ENCODE data around the gene SRMS. TPM values are rescaled to one million over a fixed set of nuclear protein-coding genes. Genes with fewer than 3 reads are reported as not detected.

The SRMS gene
- total RNA-seq, 4 donors from 2014 or later: not detected

DNA sequence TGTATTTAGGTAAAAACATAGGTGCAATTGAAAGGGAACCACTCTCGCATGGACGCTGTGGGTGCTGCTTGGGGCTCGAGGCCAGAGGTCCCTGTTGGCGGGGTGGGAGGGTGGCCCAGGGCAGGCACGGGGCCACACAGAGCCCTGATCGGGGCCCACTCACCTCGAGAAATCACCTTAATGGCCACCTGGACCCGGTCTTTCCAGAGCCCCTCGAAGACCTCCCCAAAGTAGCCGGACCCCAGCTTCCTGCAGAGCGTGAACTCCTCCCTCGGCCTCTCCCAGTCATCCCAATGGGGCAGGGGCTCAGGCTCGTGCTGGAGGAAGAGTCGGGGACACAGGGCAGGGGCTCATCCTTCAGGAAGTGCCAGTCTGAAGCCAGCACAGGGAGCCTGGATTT, 14.2 kb downstream of the SRMS start:
- Histone ChIP-seq H3K27ac (no peak overlapping the region), H3K27me3 (peaks cover 0 to 26% of the 10 kb centered on the region in 2 donors), H3K4me3 (no peak overlapping the region), H3K36me3 (no peaks in the 10 kb centered on the region), H3K9me3 (no peaks in the 10 kb centered on the region), H3K4me1 (peaks cover 0 to 51% (median 10%) of the 10 kb centered on the region in 4 donors)
- TF ChIP-seq, protein P1, sequence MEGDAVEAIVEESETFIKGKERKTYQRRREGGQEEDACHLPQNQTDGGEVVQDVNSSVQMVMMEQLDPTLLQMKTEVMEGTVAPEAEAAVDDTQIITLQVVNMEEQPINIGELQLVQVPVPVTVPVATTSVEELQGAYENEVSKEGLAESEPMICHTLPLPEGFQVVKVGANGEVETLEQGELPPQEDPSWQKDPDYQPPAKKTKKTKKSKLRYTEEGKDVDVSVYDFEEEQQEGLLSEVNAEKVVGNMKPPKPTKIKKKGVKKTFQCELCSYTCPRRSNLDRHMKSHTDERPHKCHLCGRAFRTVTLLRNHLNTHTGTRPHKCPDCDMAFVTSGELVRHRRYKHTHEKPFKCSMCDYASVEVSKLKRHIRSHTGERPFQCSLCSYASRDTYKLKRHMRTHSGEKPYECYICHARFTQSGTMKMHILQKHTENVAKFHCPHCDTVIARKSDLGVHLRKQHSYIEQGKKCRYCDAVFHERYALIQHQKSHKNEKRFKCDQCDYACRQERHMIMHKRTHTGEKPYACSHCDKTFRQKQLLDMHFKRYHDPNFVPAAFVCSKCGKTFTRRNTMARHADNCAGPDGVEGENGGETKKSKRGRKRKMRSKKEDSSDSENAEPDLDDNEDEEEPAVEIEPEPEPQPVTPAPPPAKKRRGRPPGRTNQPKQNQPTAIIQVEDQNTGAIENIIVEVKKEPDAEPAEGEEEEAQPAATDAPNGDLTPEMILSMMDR (IDR thresholded peaks at IDR 0.05): no peak
- TF ChIP-seq EP300 (IDR thresholded peaks at IDR 0.05): no peak
- TF ChIP-seq POLR2A (IDR thresholded peaks at IDR 0.05): no peak
- no peak for DNase-seq (ENCODE audit: low spot score in 2 of 2)
- WGBS, 2 donors: 66 to 77% methylated on average over 13 to 14 of the region's 14 CpGs

DNA sequence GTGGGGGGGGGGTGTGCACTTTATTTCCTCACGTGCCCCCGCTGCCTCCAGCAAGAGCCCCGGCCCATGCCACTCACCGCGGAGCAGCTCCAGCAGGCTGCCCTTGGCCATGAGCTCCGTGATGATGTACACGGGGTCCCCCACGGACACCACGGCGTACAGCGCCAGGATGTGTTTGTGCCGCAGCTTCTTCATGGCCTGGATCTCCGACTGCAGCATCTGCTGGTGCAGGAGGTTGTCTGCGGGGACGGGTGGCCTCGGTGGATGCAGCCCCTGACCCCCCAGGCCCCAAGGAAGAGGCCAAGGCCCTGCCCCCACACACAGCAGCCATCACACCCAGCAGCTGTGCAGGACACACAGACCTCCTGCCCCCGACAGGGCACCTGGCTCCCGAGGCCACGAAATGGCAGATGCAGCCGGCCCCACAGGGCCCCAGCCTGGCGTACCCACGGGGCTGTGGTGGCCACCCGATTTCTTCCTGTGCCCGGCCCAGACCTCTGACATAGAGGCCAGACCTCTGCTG, 15.0 kb downstream of the SRMS start:
- Histone ChIP-seq H3K4me1 (peaks cover 0 to 42% (median 7%) of the 10 kb centered on the region in 4 donors), H3K27ac (no peak overlapping the region), H3K27me3 (peaks cover 0 to 26% of the 10 kb centered on the region in 2 donors), H3K4me3 (no peak overlapping the region), H3K9me3 (no peaks in the 10 kb centered on the region), H3K36me3 (no peaks in the 10 kb centered on the region)
- 71 to 74% methylated on average over 17 to 24 of the region's 24 CpGs for WGBS, 2 donors
- TF ChIP-seq EP300 (IDR thresholded peaks at IDR 0.05) (no peak), POLR2A (IDR thresholded peaks at IDR 0.05) (no peak)
- TF ChIP-seq, protein P1 (IDR thresholded peaks at IDR 0.05): no peak
- DNase-seq (ENCODE audit: low spot score in 2 of 2): no peak

DNA sequence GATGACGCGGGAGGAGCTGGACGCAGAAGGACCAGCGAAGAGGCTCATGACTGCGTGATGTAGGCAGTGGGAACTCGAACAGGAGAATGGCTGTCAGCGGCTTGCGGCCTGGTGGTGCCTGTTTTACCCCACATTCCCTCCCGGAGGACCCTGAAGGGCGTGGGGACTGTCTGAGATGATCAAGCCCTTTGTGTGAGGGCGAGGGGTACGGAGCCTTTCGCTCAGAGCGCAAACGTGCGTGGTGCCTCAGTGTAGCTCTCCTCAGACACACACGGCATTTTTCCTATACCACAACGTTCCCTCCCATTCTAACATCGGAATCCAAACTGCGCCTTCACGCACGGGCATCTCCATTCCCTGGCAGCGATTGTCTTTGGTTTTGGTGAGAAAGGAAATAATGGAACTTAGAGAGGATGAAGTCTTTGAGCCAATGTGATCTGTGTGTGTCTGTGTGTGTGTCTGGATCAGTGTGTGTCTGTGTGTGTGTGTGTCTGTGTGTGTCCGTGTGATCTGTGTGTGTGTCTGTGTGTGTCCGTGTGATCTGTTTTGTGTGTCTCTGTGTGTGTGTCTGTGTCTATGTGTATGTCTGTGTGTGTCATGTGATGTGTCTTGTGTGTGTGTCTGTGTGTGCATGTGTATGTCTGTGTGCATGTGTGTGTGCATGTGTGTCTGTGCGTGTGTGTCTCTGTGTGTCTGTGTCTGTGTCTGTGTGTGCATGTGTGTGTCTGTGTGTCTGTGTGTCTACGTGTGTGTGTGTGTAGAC, 15.7 kb downstream of the SRMS start:
- Histone ChIP-seq H3K36me3 (no peaks in the 10 kb centered on the region), H3K27ac (no peak overlapping the region), H3K9me3 (no peaks in the 10 kb centered on the region), H3K27me3 (peaks cover 0 to 23% of the 10 kb centered on the region in 2 donors), H3K4me1 (peaks cover 0 to 36% (median 4%) of the 10 kb centered on the region in 4 donors), H3K4me3 (no peak overlapping the region)
- DNase-seq (ENCODE audit: low spot score in 2 of 2): no peak
- 73 to 76% methylated on average over 15 to 27 of the region's 27 CpGs for WGBS, 2 donors
- TF ChIP-seq POLR2A (IDR thresholded peaks at IDR 0.05): no peak
- no peak for TF ChIP-seq EP300 (IDR thresholded peaks at IDR 0.05)
- TF ChIP-seq, protein P1 (IDR thresholded peaks at IDR 0.05): no peak

DNA sequence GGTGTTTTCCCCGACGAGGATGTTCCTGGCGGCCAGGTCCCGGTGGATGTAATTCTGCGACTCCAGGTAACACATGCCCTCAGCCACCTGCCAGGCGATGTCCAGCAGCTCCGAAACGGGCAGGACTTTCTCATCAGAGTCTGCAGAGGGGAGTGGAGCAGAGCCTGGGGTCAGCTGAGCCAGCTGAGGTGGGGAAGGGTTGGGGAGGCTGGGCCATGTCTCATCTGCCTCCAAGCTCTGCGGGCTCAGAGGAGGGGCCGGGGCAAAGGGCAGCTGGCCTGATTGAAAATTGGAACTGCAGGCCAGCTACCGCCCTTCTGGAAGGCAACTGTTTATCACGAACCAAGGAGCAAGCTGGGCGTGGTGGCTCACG, 16.8 kb downstream of the SRMS start:
- Histone ChIP-seq H3K9me3 (no peaks in the 10 kb centered on the region), H3K4me3 (no peak overlapping the region), H3K27ac (no peak overlapping the region), H3K36me3 (no peaks in the 10 kb centered on the region), H3K4me1 (peaks cover 0 to 27% (median 2%) of the 10 kb centered on the region in 4 donors), H3K27me3 (peaks cover 0 to 15% of the 10 kb centered on the region in 2 donors)
- no peak for DNase-seq (ENCODE audit: low spot score in 2 of 2)
- TF ChIP-seq EP300 (IDR thresholded peaks at IDR 0.05) (no peak), POLR2A (IDR thresholded peaks at IDR 0.05) (no peak)
- TF ChIP-seq, protein P1 (IDR thresholded peaks at IDR 0.05): no peak
- WGBS, 2 donors: 67 to 70% methylated on average over 12 to 13 of the region's 14 CpGs
